Activated CD8-positive, alpha-beta memory T cell treated with anti-CD3 and anti-CD28 coated beads, Interleukin-2, amount 50 U/mL, for 1 hour (primary cell): Measurements from ENCODE around the gene MINK1.
"Not testable (repeated sequence)": the region's sequence is repeated elsewhere in the genome, so short reads cannot be mapped to it uniquely, and the experiment has no call there.

Experiments used
- DNase-seq: peaks from one replicate; pipeline ENCODE4 v3.0.0-alpha.2; 2020; ENCODE audit errors: extremely low read depth

Gene MINK1

GRCh38 chr17:4846635-4847390 lies 13.7 kb downstream of the MINK1 start:
- no peak for DNase-seq

GRCh38 chr17:4849011-4849536 lies 15.9 kb downstream of the MINK1 start:
- no peak for DNase-seq

GRCh38 chr17:4850246-4850645 lies 17.1 kb downstream of the MINK1 start:
- DNase-seq: no peak

GRCh38 chr17:4851084-4851483 lies 17.9 kb downstream of the MINK1 start:
- no peak for DNase-seq

DNA sequence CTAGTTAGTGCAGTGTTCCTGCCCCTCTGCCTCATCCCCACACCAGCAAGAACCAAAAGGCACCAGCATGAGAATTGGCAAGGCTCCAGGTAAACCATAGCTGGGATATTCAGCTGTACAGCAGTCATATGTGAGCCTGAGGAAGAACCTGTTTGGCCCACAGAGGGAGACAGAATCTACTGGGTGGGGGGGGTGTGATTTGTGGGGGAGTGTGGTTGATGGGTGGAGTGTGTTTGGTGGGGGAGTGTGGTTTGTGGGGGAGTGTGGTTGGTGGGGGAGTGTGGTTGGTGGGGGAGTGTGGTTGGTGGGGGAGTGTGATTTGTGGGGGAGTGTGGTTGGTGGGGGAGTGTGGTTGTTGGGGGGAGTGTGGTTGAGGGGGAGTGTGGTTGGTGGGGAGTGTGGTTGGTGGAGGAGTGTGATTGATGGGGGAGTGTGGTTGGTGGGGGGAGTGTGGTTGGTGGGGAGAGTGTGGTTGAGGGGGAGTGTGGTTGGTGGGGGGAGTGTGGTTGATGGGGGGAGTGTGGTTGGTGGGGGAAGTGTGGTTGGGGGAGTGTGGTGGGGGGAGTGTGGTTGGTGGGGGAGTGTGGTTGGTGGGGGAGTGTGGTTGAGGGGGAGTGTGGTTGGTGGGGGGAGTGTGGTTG lies 19.5 kb downstream of the MINK1 start:
- no peak for DNase-seq

GRCh38 chr17:4853208-4853671 lies 20.1 kb downstream of the MINK1 start:
- no peak for DNase-seq

- DNase-seq: no peak
Measured at GRCh38 chr17:4854111-4854681, 21.1 kb downstream of the MINK1 start.

DNA sequence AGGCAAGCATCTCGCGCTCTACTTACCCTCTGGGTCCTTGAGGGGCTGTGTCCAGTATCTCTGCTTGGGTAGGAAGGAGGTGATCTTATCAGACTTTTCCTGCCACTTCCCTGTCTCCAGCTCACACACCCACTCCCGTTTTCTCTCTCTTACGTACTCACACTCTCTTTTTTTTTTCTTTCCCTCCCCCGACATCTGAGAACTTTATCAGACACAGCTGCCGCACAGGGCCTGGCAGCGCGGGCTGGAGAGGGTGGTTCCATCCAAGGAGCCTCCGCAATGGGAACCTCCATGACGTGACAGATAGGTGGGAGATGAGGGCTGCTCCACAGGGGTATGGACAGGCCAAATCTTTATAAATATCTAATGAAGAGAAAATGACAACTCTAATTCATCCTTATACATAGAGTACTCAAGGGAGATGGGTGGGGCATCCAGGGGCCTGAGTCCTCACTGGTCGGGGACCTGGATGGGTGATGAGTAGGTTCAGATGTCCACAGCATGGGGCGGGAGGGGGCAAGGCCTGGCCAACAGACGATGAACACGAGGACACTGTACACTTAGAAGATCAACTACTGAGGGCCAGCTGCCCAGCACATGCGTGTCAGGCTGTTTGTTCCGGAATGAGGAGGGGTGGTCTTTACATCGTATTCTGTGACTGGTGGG lies 23.3 kb downstream of the MINK1 start:
- no peak for DNase-seq

DNA sequence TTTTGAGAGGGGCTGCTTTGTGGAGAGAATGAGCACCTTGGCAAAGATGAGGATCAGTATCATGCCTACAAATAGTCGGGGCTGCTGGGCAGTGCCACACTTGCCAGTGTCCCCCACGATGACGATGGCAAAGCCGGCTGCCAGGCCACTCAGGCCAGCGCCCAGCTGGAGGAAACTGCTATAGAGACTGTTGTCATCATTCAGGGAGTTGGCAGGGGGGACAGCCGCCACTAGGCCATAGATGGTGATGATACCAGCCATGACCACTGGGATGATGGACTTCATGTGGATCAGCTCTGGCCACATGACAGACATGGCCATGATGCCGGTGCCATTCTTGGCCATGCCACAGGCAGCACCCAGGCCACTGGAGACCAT lies 23.8 kb downstream of the MINK1 start:
- DNase-seq: no peak

DNA sequence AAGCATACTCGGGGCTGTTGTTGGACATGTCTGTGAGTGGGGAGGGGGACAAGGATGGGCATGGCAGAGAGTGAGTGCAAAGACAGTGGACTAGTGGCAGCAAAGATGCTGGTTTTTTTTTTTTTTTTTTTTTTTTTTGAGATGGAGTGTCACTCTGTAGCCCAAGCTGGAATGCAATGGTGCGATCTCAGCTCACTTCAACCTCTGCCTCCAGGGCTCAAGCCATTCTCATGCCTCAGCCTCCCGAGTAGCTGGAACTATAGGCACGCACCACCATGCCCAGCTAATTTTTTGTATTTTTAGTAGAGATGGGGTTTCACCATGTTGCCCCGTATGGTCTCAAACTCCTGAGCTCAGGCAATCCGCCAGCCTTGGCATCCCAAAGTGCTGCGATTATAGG lies 24.2 kb downstream of the MINK1 start:
- not testable (repeated sequence) for DNase-seq

GRCh38 chr17:4858068-4858881 lies 25.1 kb downstream of the MINK1 start:
- DNase-seq: no peak

DNA sequence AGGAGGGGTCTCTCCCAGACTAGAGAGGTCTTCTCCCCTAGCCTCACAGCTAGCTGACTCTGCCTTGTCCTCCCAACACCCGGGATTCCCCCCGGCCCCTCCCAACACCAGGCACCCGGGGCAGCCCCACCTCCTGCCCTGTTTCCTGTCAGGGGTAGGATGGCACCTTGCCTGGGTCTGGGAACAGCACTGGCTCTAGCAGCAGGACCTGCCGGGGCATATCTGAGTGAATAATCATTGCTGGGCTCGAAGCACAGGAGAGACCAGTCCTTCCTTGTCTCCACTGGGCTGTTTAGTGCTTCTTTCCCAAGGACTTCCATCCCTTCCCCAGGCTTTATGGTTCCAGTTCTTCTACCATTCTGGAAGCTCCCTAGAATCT lies 25.7 kb downstream of the MINK1 start:
- DNase-seq: no peak

DNA sequence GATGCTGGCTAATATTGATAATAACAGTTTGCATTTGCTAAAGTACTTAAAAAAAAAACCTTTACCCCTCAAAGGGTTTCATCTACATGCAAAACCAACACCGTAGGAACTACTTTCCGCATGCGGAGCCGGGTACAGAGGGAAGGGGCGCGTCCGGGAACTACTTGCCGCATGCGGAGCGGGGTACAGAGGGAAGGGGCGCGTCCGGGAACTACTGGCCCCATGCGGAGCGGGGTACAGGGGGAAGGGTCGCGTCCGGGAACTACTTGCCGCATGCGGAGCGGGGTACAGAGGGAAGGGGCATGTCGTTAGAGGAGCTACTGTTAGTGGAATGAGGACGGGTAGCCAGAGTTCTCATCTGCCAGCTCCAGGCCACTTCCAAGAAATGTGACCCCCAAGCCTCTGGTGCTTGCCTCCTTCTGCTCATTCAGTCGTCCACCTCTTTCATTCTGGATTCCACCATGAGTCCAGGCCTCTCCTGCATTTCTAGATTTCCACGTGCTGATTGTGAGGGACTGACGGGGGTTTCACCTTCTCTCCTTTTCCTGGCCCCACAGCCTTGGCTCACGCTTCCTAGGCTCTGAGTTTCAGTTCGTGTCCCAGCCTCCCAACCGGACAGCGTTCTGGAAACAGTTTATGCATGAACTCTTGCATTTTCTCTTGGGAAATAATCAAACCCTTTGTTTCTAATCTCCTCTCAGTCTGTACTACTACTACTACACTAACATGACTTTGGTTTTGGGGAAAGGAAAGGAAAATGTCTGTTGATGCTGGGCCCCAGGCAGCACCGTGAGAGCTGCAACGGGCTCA lies 26.9 kb downstream of the MINK1 start:
- no peak for DNase-seq

DNA sequence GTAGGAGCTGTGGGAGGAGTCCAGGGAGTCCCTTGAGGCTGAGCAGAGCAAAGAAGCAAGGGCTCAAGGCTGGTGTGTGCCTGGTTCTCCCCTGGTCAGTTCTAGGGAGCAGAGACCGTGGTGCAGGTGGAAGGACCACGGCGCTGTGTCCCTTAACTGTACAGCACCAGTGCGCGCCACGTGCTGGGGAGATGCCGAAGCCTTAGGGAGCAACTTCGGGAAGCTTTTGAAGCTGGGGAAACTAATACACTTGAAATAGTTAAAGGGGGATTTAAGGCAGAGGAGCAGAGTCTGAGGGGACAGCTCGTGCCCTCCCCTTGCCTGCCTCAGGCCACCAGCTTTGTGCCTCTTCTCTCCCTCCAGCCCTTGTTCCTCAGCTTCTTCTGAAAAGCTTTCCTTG lies 27.5 kb downstream of the MINK1 start:
- DNase-seq: no peak

GRCh38 chr17:4861052-4861451 lies 27.9 kb downstream of the MINK1 start:
- DNase-seq: no peak

GRCh38 chr17:4862720-4863119 lies 29.6 kb downstream of the MINK1 start:
- no peak for DNase-seq

DNA sequence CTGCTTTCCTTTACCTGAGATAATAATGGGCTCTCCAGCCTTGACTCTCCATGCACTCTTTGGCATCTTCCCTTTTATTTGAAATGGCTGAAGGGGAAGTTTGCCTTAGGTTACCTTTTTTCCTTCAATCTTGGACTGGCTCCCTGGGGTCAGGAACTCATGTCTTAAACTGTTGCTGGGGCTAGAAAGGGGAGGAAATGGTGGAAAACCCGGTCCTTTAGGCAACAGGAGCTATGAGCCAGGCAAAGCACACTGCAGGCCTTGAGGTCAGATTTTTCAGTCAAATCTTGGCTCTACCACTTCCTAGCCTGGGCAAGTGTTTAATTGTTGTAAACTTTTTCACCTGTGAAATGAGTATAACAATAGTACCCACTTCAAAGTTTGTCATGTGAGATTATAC lies 30.2 kb downstream of the MINK1 start:
- DNase-seq: no peak

- not testable (repeated sequence) for DNase-seq
Measured at GRCh38 chr17:4867535-4867934, 34.4 kb downstream of the MINK1 start.

DNA sequence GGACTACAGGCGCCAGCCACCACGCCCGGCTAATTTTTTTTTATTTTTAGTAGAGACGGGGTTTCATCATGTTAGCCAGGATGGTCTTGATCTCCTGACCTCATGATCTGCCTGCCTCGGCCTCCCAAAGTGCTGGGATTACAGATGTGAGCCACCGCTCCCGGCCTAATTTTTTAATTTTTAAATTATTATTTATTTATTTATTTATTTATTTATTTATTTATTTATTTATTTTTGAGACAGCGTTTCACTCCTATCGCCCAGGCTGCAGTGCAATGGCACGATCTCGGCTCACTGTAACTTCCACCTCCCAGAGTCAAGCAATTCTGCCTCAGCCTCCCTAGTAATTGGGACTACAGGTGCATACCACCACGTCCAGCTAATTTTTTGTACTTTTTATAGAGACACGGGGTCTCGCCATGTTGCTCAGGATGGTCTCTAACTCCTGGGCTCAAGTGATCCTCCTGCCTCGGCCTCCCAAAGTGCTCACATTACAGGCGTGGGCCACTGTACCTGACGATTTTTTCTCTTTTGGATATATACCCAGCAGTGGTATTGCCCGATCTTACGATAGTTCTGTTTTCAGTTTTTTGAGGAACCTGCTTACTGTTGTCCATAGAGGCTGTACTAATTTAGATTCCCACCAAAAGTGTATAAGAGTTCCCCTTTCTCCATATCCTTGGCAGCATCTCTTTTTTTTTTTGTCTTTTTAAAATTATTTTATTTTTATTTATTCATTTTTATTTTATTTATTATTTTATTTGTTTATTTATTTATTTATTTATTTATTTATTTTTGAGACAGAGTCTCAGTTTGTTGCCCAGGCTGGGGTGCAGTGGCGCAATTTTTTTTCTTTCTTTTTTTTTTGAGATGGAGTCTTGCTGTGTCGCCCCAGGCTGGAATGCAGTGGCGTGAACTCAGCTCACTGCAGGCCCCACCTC lies 36.2 kb downstream of the MINK1 start:
- not testable (repeated sequence) for DNase-seq

- DNase-seq: no peak
Measured at GRCh38 chr17:4870855-4871254, 37.7 kb downstream of the MINK1 start.
